ENCODE measurements around the gene CNNM4.

- no peak for TF ChIP-seq CTCF (IDR thresholded peaks at IDR 0.05)
- TF ChIP-seq POLR2A (IDR thresholded peaks at IDR 0.05) = no peak
These were observed 26.7 kb downstream of the CNNM4 start for GRCh38 chr2:96787411-96787810.

All from right lobe of liver (tissue), 4 donors.